HG02870 (cell line): Measurements from ENCODE around the gene AGAP6.
"Not testable (repeated sequence)": the region's sequence is repeated elsewhere in the genome, so short reads cannot be mapped to it uniquely, and the experiment has no call there.

Experiments
- ATAC-seq: cut with Tn5 transposase; IDR thresholded peaks from one replicate; pipeline ENCODE4 v1.9.1; 2021; ENCODE audit warnings: mild to moderate bottlenecking, moderate library complexity; ENCODE audit not compliant: unreplicated experiment

Gene AGAP6

DNA sequence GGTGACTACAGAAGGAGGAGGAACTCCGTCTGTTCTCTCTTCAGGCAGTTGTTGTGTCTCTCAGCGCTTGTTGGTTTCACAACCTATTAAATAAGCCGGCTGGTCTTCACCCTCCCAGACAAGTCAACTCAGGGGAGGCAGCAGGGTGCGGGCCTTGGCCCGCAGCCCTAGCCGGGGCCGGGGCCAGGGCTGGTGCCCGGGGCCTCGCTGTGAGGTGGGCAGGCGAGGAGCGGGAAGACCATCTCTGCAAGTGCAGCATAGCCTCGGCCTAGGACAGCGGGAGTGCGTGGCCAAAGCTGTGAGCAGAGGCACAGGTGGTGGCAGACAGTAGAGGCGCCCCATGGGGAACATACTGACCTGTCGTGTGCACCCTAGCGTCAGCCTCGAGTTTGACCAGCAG, at the start of gene AGAP6:
TSS of gene AGAP6 (plus strand) at position 31 of the 400 bp plus-strand sequence. CDS start at position 341, 310 bp downstream.
- ATAC-seq = not testable (repeated sequence)

DNA sequence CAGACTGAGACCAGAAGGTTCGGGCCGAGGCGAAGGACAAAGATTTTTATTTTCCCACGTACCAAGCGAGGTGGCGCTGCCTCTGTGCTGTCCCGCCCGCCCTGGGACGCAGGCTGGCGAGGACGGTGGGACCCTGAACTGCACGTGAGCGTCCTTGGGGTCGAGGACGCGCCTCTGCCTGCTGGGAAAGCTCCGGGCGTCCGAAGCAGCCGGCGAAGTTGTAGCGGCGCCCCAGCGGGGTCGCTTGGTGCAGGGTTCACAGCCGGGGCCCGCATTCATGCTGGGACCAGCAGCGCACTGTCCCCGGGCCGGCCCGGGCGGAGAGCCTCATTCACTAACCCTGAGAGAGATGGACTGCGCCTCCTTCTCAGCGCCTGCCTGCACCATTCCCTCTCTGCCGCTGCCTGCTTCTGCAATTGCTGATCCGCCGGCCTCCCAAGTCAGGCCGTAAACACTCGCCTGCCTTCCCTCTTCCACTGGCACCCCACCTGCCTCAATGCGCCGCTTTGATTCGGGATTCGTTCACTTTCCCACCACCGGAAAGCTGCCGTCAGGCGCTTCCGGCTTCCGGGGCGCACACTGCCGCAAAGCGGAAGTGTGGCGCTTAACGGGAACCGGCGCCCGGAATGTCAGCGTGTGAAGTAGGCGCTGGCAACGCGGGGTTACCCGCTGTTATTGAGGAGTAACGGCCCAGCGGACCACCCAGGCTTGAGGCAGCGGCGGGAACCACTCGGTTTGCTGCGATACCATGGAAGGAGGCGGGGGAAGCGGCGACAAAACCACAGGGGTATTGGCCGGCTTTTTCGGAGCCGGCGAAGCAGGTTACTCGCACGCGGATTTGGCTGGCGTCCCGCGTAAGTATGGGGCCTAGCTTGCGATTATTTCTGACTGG, 46.5 kb upstream of the AGAP6 start, which contains the start of the genes PARG and TIMM23B:
TSS of gene PARG (minus strand) at position 581 of the 892 bp plus-strand sequence. CDS start at position 279, 302 bp downstream.
TSS of gene TIMM23B (plus strand) at position 607 of the 892 bp plus-strand sequence. CDS start at position 749, 142 bp downstream.
- peak; percentile 61 for ATAC-seq

DNA sequence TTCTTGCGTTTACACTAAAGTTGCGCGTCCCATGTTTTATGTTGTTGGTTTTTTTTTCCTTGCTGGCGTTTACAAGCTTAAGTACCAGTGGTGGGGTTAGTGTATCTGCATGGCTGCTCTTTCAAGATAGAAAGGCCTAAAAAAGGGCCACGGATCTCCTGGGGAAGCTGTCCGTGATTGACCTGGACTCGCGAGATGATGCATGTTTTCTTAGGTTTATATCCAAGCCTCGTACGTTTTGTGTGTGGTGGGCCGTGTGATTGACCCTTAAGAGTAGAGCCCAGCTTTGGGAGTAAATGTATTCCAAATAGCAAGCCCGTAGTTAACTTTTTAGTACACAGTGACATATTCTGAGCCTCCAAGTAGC, 45.9 kb upstream of the AGAP6 start:
- peak; percentile 7 for ATAC-seq

DNA sequence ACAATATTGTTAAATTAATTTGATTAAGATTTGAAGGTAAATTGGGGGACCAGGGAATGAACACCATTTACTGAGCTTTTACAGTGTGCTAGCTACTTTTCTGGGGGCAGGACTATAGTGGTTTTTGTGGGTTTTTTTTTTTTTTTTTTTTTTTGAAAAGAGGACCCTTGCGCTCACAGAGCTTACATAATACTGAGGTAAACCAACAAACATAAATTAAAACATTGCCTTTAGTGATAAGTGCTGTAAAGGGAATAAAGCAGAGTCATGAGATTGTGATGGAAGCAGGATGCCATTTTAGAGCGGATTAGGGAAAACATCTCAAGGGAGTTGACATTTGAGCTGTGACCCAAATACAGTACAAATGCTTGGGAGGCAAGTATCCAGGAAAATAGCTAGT, 44.6 kb upstream of the AGAP6 start:
- not testable (repeated sequence) for ATAC-seq

DNA sequence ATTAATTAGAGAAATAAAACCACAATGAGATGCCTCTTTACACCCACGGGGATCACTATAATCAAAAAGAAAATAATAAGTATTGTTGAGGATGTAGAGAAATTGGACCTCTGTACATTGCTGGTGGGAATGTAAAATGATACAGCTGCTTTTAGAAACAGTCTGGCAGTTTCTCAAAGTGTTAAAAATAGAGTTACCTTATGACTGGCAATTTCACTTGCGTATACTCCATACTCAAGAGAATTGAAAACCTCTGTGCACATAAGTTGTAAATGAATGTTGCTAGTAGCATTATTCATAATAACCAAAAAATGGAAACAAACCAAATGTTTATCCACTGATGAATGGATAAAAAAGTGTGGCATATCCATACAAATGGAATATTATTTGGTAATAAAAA, 40.1 kb upstream of the AGAP6 start:
- peak; percentile 97 for ATAC-seq

DNA sequence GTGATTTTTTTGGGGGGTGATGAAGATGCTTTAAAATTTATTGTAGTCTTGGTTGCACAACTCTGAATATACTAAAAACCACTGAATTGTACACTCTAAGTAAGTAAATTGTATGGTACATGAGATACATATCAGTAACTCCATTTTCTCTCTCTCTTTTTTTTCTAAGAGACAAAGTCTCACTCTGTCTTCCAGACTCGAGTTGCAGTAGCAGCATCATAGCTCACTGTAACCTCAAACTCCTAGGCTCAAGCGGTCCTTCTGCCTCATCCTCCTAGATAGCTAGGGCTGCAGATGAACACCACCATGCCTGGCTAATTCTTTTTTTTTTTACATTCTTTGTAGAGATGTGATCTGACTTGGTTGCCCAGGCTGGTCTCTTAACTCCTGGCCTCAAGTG, 39.5 kb upstream of the AGAP6 start:
- not testable (repeated sequence) for ATAC-seq

DNA sequence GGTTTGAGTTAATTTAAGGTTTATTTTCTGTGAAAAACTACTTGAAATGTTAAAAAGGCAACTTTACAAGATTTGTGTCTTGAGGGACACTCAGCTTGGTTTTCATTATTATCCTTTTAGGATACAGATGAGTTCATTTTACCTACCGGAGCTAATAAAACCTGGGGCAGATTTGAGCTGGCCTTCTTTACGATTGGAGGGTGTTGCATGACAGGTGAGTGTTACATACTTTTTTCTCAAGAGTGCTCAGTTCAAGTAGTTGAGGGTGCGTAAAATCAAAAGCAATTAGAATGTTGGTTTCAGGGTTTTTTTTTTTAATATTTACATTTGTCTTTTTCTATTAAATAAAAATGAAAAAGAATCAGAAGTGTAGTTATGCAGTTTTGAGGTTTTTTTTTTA, 36.2 kb upstream of the AGAP6 start:
- ATAC-seq = not testable (repeated sequence)

DNA sequence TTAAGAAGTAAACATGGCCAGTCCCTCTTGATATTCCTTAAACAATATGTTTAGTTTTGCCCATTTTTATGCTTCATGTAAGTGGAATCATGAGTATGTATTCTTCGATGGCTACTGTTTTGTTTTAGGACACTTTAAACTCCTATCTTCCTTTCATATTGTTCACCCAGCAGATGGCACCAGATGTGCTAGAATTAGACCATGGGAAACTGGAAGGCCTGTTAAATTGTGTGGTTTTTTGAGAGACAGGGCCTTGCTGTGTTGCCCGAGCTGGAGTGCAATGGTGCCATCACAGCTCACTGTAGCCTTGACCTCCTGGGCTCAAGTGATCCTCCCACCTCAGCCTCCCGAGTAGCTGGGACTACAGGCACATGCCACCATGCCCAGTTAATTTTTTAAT, 35.1 kb upstream of the AGAP6 start:
- not testable (repeated sequence) for ATAC-seq

DNA sequence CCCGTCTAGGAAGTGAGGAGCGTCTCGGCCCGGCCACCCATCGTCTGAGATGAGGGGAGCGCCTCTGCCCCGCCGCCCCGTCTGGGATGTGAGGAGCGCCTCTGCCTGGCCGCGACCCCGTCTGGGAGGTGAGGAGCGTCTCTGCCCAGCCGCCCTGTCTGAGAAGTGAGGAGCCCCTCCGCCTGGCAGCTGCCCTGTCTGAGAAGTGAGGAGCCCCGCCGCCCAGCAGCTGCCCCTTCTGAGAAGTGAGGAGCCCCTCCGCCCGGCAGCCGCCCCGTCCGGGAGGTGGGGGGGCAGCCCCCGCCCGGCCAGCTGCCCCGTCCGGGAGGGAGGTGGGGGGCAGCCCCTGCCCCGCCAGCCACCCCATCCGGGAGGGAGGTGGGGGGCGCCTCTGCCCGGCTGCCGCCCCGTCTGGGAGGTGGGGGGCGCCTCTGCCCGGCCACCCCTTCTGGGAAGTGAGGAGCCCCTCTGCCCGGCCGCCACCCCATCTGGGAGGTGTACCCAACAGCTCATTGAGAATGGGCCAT, 17.8 kb upstream of the AGAP6 start:
- ATAC-seq = not testable (repeated sequence)

DNA sequence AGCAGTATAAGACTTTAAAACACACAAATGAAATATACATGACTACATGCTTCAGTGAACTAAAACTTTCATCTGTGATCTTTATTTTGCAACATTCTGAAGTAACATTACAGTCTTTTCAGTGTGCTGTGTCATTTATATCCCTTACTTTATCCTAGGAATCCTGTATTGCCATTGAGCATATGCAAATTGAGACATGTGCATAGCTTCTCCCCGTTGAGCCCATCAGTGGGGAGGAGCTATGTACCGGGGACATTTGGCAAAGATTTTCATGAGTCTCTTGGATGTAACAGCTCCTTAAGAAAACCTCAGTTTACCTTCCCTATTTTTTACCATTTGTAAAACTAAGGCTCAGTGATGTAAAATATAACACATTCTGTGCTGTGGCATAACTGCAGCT, 16.7 kb upstream of the AGAP6 start:
- ATAC-seq = not testable (repeated sequence)

DNA sequence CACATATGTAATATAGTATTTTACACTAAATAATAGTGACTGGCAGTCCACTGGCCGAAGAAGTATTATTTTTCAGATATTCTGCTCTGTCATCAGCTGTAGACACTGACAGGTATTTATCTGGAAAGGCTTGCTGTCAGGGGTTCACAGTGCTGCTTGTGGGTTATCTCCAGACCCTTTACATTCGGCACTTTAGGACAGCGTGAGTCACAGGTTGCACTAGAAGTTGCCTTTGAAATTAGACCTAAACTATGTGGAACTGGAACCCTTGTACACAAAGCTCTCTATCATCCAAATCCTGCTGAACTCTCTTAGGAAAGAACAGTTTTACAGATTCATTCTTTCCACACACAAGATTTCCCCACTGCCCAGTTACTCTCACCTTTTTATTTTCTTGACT, 16.1 kb upstream of the AGAP6 start:
- not testable (repeated sequence) for ATAC-seq

DNA sequence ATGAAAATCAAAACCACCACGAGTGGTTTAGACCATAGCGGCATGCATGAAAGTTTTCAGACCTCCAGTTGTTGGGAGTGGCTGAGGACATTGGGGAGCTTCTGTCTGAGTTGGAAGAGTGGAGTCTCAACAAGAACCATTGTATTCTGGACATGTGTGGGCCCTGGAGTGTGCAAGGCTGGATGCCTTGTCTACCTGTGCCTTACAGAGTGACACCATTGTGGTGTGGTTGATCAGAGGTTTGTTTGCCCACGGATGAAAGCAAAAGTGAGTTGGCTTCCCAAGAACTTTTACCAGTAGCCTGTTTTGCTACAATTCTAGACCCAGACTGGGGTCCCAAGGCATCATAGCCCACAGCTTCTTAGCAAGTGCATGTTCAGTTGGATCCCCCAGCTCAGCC, 10.4 kb upstream of the AGAP6 start:
- not testable (repeated sequence) for ATAC-seq

DNA sequence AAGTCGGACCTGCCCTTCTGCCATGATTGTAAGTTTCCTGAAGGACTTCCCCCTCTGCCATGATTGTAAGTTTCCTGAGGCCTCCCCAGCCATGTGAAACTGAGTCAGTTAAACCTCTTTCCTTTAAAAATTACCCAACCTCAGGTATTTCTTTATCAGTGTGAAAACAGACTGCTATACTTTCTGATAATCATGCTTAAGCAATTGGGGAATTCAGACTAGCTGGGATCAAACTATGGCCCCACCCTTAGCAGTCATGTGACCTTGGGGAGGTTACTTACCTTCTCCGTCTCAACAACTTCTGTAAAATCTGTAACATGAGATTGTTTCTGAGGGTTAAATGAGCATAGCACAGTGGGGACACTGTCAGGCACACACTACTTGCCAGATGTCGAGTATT, 999 bp upstream of the AGAP6 start:
- not testable (repeated sequence) for ATAC-seq

DNA sequence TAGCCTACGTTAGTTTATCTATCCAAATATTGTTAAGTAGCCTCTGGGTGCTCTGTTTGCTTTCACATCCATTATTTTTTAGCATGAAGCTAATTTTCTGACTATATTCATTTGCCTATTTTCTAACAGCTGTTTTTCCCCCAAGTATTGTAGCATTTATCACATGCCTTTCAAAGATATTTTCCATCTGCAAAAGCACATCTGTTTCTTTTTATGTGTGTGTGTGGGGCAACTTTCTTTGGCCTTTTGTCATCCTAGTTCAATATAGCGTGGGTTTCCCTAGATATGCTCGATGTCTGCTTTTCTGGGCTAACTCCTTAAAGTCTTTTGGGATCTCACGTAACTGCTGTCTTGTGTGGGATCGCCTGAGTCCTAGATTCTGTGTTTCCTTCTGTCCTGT, 7.1 kb downstream of the AGAP6 start:
- not testable (repeated sequence) for ATAC-seq

DNA sequence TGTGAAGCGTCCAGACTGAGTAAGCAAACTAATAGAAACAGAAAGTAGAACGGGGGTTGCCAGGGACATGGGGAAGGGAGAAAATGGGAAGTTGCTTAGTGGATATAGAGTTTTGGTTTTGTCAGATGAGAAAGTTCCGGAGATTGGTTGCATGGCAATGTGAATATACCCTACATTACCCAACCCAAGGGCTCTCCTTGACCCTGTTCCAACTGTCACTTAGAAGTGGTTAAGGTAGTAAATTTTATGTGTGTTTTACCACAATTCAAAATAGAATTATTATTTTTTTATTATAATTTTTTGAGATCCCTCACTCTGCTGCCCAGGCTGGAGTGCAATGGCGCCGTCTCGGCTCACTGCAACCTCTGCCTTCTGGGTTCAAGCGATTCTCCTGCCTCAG, 25.8 kb downstream of the AGAP6 start:
- not testable (repeated sequence) for ATAC-seq

DNA sequence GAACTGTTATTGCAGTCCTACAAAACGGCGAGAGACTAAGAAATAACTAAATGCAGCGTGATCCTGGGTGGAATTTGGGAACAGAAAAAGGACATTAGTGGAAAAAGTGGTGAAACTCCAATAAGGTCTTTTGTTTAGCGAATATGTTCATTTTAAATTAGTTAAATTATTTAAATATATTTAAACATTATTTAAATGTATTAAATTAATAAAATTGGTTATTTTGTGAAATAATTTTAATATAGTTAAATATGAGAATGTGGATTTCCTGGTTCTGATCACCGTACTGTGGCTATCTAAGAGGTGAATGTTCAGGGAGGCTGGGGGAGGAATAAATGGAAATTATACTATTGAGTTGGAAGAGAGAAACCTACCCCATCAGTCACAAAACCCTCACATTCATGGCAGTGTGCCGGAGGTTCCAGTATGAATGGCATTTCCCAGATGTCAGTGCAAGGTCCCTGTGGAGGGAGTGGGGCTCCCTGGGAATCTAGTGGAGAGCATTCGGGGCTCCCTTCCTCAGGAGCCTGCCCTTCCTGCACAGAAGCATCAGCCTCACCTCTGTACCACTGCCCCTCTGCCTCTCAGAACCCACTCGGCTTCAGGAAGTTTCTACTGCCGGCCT, 27.5 kb downstream of the AGAP6 start:
- not testable (repeated sequence) for ATAC-seq

DNA sequence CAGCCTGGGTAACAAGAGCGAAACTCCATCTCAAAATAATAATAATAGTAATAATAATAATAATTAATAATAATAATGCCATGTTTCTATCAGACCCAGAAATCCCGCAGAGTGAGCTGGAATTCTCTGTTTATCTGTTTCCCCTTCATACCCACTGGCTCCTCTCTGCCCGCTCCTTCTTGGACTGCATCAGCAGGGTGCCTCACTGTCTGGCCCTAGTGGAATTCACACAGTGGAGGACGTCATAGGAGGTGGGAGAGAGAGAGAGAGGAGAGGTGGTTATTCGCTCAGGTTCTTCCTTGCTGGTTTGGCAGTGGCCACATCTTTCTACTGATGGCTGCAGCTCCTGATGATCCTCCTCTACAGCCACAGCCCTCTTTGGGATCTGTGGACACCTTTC, 28.7 kb downstream of the AGAP6 start:
- not testable (repeated sequence) for ATAC-seq

DNA sequence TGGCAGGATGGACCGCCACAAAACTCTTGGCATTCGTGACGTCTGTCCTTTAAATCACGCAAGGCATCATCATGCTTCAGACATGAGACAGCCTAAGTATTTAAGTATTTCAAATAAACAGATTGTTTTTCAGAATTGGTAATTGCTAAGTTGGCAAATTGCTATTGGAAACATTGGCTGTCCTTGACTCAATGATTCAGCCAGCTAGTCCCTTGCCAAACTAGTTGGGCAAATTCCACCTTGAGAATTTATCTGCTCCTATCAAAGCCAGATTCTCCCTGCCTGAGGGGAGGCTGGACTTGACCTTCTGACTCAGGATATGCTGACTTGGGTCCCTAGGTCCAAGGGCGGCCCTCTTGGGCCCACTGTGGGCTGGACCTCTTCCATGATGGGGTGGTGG, 29.4 kb downstream of the AGAP6 start:
- not testable (repeated sequence) for ATAC-seq

DNA sequence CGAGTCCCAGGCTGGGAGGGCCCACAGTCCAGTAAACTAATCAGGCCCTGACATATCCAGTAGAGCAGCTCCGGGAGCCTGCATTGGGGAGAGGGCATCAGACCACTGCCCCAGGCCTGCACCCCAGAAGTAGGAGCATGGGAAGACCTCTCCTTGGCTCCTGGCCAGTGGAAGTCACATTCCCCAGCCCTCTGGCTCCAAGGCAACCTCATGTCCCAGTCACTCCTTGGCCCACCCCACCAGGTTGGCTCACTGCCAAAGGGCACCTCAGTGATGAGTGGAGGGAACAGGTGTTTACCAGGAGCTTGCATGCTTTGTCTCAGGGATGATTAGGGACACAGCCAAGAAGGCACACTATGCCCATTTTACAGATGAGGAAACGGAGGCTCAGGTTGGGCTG, 31.1 kb downstream of the AGAP6 start:
- not testable (repeated sequence) for ATAC-seq

DNA sequence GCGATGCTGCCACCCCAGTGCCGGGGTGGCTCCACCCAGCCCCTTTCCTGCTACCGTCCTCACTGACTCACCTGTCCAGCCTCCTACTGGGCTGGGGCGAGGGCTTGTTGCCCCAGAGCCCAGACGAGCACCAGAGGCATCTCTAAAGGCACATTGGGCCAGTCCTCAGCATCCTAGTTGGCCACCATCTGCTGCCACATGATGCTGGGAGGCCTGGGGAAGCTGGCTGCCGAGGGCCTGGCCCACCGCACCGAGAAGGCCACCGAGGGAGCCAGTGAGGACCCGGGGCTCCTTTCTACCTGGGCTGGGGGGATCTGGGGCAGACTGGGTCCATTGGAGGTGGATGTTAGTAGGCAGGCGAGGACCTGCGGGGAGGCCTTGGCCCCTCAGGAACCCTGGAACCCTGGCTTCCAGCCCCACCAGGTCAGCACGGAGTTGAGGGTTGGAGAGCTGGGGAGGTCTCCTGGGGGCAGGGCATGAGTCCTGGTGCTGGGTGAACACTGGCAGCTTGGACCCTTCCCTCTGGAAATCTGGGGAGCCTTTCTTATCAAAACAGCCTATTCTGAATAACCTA, 32.3 kb downstream of the AGAP6 start:
- not testable (repeated sequence) for ATAC-seq

DNA sequence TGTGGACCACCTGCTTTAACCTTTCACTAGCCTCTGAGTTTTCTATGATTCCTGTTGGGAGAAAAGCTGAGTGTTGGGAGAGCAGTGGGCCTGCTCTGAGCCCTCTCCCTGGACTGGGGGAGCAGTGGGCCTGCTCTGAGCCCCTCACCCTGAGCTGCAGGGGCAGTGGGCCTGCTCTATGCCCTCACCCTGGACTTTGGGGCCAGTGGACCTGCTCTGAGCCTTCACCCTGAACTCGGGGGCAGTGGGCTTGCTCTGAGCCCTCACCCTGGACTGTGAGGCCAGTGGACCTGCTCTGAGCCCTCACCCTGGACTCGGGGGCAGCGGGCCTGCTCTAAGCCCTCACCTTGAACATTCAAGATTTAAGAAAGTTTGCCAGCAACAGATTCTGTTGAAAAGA, 33.4 kb downstream of the AGAP6 start:
- no peak for ATAC-seq
